LHCN-M2 (cell line): ENCODE measurements around the gene RABIF. TPM values are rescaled to one million over a fixed set of nuclear protein-coding genes. Genes with fewer than 3 reads are reported as not detected.
"Not testable (repeated sequence)": the region's sequence is repeated elsewhere in the genome, so short reads cannot be mapped to it uniquely, and the experiment has no call there.

Experiments used
- DNase-seq: peaks from one replicate; pipeline ENCODE4 v3.0.0-alpha.2; 2012; ENCODE audit warnings: low read depth
- total RNA-seq: library from RNA; depleted of rRNA; stranded (reverse); fragments of >200 nt; gene quantifications from 2 replicates; pipeline ENCODE4 v1.2.3, GENCODE V29; 2014; rRNA removed

RABIF gene
- total RNA-seq, 1 experiment from 2014 or later: 7.1 TPM

- DNase-seq: no peak
Observed at GRCh38 chr1:202834771-202835547, 54.0 kb downstream of the RABIF start.

GRCh38 chr1:202831906-202832305, 57.0 kb downstream of the RABIF start:
- no peak for DNase-seq

- not testable (repeated sequence) for DNase-seq
Observed at GRCh38 chr1:202829223-202829622, 59.7 kb downstream of the RABIF start.

Other genes with a start within 250 kb of the RABIF start
- gene SYT2, start 178.7 kb downstream of the RABIF start, total RNA-seq: not detected in 2 replicates
- gene KDM5B, start 80.7 kb downstream of the RABIF start, total RNA-seq: 30.4 and 34.4 TPM in 2 replicates
- gene PCAT6, start 78.2 kb downstream of the RABIF start, total RNA-seq: 0.96 TPM in 1 of 2 replicates, not detected in the other
- 30.7 and 35.6 TPM in 2 replicates for gene KLHL12, start 38.1 kb upstream of the RABIF start, total RNA-seq
- 95.3 and 102 TPM in 2 replicates for gene ADIPOR1, start 69.2 kb upstream of the RABIF start, total RNA-seq
- gene CYB5R1, start 78.1 kb upstream of the RABIF start, total RNA-seq: 84.9 and 114 TPM in 2 replicates
- gene TMEM183A, start 118.2 kb upstream of the RABIF start, total RNA-seq: 67.0 and 73.5 TPM in 2 replicates
- 24.1 and 33.2 TPM in 2 replicates for gene PPFIA4, start 137.3 kb upstream of the RABIF start, total RNA-seq
- 0.13 and 5.7 TPM in 2 replicates for gene MYOG, start 196.9 kb upstream of the RABIF start, total RNA-seq
- 9.7 and 19.1 TPM in 2 replicates for gene ADORA1, start 238.6 kb upstream of the RABIF start, total RNA-seq